Mammary epithelial cell (primary cell): Measurements from ENCODE around the gene MAML1.

Source experiments
- EZH2 ChIP-seq: IDR thresholded peaks from 2 replicates; pipeline ENCODE4 v1.6.1; 2012; ENCODE audit warnings: low read length, inconsistent platforms, borderline replicate concordance
- TF ChIP-seq, protein P1 (sequence below), 2 donors: IDR thresholded peaks in 1 of 2; conservative IDR thresholded peaks in 1 of 2; 2 replicates each; pipeline ENCODE4 v1.5.1; 2011 to 2012; ENCODE audit warnings: inconsistent platforms in 2 of 2, low read length in 2 of 2, mild to moderate bottlenecking in 2 of 2, control low read depth in 1 of 2, low read depth in 1 of 2; ENCODE audit not compliant: insufficient read depth in 1 of 2; ENCODE audit errors: extremely low read depth in 1 of 2

DNA sequence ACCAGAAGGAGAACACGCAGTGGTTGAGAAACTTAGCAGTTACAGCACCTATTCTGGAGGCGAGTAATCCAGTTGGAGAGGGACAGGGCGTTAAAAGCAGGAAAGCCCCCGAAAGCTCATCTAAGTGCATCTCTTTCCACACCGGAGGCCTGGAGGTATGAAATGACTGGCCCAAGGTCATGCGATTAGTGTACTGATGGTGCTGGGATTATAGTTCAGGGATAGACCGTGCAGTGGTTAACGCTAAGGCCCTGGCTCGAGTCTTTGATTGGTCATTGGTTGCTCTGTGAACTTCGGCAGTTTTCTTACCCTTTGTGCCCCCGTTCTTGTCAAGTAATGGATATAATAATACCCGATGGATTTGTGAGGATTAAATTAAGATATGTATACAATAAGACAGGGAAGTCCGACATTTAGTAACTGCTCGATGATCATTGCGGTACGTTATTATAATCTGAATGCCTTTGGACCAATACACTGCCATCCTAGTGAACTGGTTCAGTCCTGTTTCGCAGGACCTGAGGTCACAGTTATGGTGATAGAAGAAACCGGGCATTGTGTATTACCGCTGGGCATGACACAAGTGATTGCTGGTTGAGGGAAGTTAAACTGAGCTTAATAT is 32.9 kb upstream of the MAML1 start:
- TF ChIP-seq, protein P1, sequence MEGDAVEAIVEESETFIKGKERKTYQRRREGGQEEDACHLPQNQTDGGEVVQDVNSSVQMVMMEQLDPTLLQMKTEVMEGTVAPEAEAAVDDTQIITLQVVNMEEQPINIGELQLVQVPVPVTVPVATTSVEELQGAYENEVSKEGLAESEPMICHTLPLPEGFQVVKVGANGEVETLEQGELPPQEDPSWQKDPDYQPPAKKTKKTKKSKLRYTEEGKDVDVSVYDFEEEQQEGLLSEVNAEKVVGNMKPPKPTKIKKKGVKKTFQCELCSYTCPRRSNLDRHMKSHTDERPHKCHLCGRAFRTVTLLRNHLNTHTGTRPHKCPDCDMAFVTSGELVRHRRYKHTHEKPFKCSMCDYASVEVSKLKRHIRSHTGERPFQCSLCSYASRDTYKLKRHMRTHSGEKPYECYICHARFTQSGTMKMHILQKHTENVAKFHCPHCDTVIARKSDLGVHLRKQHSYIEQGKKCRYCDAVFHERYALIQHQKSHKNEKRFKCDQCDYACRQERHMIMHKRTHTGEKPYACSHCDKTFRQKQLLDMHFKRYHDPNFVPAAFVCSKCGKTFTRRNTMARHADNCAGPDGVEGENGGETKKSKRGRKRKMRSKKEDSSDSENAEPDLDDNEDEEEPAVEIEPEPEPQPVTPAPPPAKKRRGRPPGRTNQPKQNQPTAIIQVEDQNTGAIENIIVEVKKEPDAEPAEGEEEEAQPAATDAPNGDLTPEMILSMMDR (conservative IDR thresholded peaks at IDR 0.05 in 1 of 2, IDR thresholded peaks at IDR 0.05 in 1 of 2; ENCODE audit: extremely low read depth in 1 of 2, insufficient read depth in 1 of 2, low read depth in 1 of 2, low read length in 2 of 2) = no peak
- no peak for TF ChIP-seq EZH2
